Neutrophil (primary cell): ENCODE results near the gene TBL1Y.

ENCODE experiments used
- H3K27ac ChIP-seq: fragments of 200-600 bp; sonication (generic); 2 replicates; pipeline ENCODE4 v1.5.1; 2016; ENCODE audit warnings: mild to moderate bottlenecking, moderate library complexity
- H3K27me3 ChIP-seq: fragments of 200-600 bp; sonication (generic); 2 replicates; pipeline ENCODE4 v1.6.0; 2016; ENCODE audit warnings: mild to moderate bottlenecking
- H3K36me3 ChIP-seq: fragments of 200-600 bp; sonication (generic); 2 replicates; pipeline ENCODE4 v1.5.1; 2017
- H3K4me1 ChIP-seq, 2 experiments: fragments of 200-600 bp in 1 of 2; sonication (generic) in 1 of 2; 1 replicate in 1 of 2; 2 replicates in 1 of 2; pipeline versions ENCODE4 v1.5.1 to v1.6.1; 2013 to 2016; ENCODE audit warnings: low read depth in 1 of 2, low read length in 1 of 2, mild to moderate bottlenecking in 1 of 2, moderate library complexity in 1 of 2; ENCODE audit not compliant: control insufficient read depth in 1 of 2, insufficient read depth in 1 of 2
- H3K4me3 ChIP-seq, 2 experiments: fragments of 200-600 bp in 1 of 2; sonication (generic) in 1 of 2; 1 replicate in 1 of 2; 2 replicates in 1 of 2; pipeline ENCODE4 v1.5.1; 2013 to 2016; ENCODE audit warnings: low read depth in 1 of 2, low read length in 1 of 2, mild to moderate bottlenecking in 1 of 2, moderate library complexity in 1 of 2
- H3K9me3 ChIP-seq: fragments of 200-600 bp; sonication (generic); 2 replicates; pipeline ENCODE4 v1.5.1; 2016
- TF ChIP-seq, protein P1 (sequence below): fragments of 200-600 bp; sonication (generic); IDR thresholded peaks from 2 replicates; pipeline ENCODE4 v1.5.1; 2016; ENCODE audit warnings: antibody characterized with exemption

Gene TBL1Y

GRCh38 chrY:6992041-6992440, 81.5 kb downstream of the TBL1Y start:
- TF ChIP-seq, protein P1, sequence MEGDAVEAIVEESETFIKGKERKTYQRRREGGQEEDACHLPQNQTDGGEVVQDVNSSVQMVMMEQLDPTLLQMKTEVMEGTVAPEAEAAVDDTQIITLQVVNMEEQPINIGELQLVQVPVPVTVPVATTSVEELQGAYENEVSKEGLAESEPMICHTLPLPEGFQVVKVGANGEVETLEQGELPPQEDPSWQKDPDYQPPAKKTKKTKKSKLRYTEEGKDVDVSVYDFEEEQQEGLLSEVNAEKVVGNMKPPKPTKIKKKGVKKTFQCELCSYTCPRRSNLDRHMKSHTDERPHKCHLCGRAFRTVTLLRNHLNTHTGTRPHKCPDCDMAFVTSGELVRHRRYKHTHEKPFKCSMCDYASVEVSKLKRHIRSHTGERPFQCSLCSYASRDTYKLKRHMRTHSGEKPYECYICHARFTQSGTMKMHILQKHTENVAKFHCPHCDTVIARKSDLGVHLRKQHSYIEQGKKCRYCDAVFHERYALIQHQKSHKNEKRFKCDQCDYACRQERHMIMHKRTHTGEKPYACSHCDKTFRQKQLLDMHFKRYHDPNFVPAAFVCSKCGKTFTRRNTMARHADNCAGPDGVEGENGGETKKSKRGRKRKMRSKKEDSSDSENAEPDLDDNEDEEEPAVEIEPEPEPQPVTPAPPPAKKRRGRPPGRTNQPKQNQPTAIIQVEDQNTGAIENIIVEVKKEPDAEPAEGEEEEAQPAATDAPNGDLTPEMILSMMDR = no peak
- H3K27me3 ChIP-seq = no peaks in the 10 kb centered on the region
- H3K4me3 ChIP-seq = no peak overlapping the region
- H3K36me3 ChIP-seq = no peaks in the 10 kb centered on the region
- H3K4me1 ChIP-seq = no peaks in the 10 kb centered on the region
- H3K27ac ChIP-seq = no peak overlapping the region
- H3K9me3 ChIP-seq = no peaks in the 10 kb centered on the region

DNA sequence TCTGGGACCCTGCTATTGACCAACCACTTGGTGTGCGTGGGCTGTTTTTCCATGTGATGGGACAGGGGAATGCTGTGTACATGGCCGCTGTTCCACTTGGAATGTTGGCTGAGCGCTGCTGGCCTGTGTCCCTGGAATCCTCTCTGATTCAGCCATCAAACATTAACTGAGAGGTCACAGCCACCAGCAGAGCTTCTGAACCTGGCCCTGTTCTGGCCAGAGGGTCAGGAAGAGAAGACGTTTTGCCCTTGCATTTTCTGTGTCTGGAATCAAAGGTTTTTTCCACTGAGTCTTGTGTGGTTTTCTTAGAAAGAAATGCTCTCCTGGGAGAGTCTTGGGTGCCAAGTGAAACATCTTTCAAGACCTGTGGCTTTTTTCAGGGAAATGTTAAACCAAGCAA, 85.5 kb downstream of the TBL1Y start:
- H3K36me3 ChIP-seq = no peaks in the 10 kb centered on the region
- TF ChIP-seq, protein P1 = no peak
- H3K27me3 ChIP-seq = no peaks in the 10 kb centered on the region
- no peak overlapping the region for H3K27ac ChIP-seq
- no peaks in the 10 kb centered on the region for H3K4me1 ChIP-seq
- no peak overlapping the region for H3K4me3 ChIP-seq
- no peaks in the 10 kb centered on the region for H3K9me3 ChIP-seq

DNA sequence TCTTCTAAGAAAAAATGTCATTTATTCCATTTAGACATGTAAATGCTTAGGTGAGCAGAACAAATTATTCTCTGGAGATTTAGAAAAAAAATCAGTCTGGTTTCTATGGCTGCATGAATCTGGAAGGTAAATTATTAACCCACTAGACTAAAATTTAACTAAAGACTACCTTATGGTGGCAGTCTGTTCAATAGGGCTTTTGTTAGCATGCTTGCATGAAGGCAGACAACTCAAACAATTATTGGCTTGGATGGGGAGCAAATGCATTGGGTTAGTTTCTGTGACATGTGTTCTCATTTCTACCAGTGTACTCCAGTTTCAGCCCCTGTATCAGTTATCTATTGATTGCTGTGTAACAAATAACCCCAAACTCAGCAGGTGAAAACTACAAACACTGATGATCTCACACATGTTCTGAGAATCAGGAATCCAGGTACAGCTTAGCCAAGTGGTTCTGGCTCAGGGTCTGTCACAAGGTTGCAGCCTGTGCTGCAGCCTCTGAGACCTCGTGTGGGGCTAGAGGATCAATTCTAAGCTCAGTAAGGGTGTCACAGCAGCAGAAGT, 87.1 kb downstream of the TBL1Y start:
- no peaks in the 10 kb centered on the region for H3K9me3 ChIP-seq
- H3K36me3 ChIP-seq = no peaks in the 10 kb centered on the region
- H3K4me1 ChIP-seq = no peaks in the 10 kb centered on the region
- H3K27ac ChIP-seq = no peak overlapping the region
- H3K4me3 ChIP-seq = no peak overlapping the region
- TF ChIP-seq, protein P1 = no peak
- no peaks in the 10 kb centered on the region for H3K27me3 ChIP-seq

GRCh38 chrY:6999905-7000304, 89.4 kb downstream of the TBL1Y start:
- TF ChIP-seq, protein P1 = no peak
- Histone ChIP-seq H3K4me1 (no peaks in the 10 kb centered on the region), H3K9me3 (no peaks in the 10 kb centered on the region), H3K36me3 (no peaks in the 10 kb centered on the region), H3K27ac (no peak overlapping the region), H3K4me3 (no peak overlapping the region), H3K27me3 (no peaks in the 10 kb centered on the region)

GRCh38 chrY:7002581-7002980, 92.1 kb downstream of the TBL1Y start:
- H3K4me3 ChIP-seq = no peak overlapping the region
- no peak overlapping the region for H3K27ac ChIP-seq
- TF ChIP-seq, protein P1 = no peak
- no peaks in the 10 kb centered on the region for H3K4me1 ChIP-seq
- H3K9me3 ChIP-seq = no peaks in the 10 kb centered on the region
- H3K36me3 ChIP-seq = no peaks in the 10 kb centered on the region
- no peaks in the 10 kb centered on the region for H3K27me3 ChIP-seq

- TF ChIP-seq, protein P1 = no peak
- no peak overlapping the region for H3K4me3 ChIP-seq
- H3K9me3 ChIP-seq = no peaks in the 10 kb centered on the region
- no peak overlapping the region for H3K27ac ChIP-seq
- no peaks in the 10 kb centered on the region for H3K27me3 ChIP-seq
- no peaks in the 10 kb centered on the region for H3K4me1 ChIP-seq
- H3K36me3 ChIP-seq = no peaks in the 10 kb centered on the region
These were observed 97.4 kb downstream of the TBL1Y start for GRCh38 chrY:7007911-7008310.
